ENCODE results near the gene CDK16.

CDK16 gene

DNA sequence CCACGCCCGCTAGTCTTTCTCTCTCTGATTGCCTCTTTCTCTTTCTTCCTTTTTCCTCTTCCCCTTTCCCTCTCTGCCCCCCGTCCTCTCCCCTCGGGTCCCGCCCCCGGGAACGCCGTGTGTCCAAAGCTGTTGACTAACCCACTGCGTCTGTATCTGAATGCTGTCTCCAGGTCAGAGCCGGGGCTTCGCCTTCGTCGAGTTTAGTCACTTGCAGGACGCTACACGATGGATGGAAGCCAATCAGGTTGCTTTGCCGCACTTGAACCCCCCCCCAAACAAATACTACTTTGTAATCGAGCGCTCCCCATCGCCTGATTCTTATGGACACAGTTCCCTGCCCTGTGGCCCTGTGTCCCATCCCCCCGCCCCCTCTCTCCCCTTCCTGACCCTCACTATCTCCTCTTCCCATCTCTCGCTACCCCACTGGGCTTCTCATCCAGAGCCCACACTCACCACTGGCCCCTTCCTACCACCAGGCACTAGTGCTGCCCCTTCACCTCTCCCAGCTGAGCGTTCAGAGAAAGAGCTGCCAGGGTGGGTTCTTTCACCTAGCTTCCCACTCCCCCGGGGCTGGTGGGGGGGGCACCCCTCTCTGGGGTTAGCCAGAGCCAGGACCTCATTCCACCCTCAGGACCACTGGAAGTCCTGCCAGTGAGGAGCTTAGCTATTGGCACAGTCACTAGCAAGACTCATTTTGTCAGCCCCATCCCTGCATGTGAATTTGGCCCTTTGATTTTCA, 43.5 kb upstream of the CDK16 start:
- TF ChIP-seq POU2F2 (IDR thresholded peaks at IDR 0.05; ENCODE audit: low read depth, low read length), result no peak
- no peak for TF ChIP-seq POLR2AphosphoS5 (IDR thresholded peaks at IDR 0.05; ENCODE audit: low read depth, low read length)
- DNase-seq (ENCODE audit: insufficient read length, low spot score), result no peak
- FAIRE-seq, result no peak

DNA sequence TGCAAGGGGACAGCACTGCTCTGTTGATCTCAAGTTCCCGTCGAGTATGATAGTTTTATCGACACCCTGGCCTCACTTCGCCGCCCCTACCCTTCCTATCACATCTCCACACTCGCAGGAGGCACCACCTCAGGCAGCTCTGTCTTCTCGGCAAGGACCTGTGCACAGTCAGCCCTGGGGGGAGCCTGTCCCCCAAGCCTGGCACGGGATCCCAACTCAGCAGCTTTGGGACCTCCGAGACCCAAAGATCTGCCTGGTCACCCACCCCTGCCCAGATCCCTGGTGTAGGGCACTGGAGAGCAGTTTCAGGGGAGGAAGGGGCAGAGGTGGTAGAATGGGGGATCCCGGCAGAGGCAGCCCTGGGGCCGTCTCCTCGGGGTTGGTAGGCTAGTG, 42.9 kb upstream of the CDK16 start:
- FAIRE-seq, result no peak
- no peak for DNase-seq (ENCODE audit: insufficient read length, low spot score)
- TF ChIP-seq TAF1 (IDR thresholded peaks at IDR 0.05; ENCODE audit: low read depth, low read length), result no peak

DNA sequence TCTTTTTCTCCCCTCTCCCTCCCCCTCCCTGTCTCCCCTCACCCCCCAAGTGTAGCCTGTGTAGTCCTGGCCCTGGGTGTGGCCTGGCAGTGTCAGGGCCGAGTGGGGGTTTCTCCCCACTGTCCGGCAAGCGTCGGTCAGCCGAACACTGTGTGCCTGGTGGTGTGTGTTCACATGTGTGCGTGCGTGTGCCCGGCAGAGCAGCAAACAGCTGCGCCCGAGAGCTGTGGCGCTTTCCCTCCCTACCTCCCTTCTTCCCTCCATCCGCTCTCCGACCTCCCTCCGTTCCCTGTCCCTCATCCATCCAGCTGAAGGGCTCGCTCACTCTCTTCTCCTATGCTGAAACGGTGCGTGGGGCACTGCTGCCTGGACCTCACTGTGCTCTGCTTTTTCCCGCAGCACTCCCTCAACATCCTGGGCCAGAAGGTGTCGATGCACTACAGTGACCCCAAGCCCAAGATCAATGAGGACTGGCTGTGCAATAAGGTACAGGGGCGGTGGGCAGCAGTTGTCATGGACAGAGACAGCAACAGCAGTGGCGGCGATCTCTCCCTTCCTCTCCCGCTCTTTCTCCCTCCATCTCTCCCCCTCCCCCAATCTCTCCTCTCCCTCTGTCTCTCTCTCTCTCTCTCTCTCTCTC, 42.3 kb upstream of the CDK16 start:
- FAIRE-seq (no peak), DNase-seq (ENCODE audit: insufficient read length, low spot score) (no peak)
- TF ChIP-seq SPI1 (IDR thresholded peaks at IDR 0.05; ENCODE audit: low read depth, low read length), result no peak
- no peak for TF ChIP-seq TAF1 (IDR thresholded peaks at IDR 0.05; ENCODE audit: low read depth, low read length)
- no peak for TF ChIP-seq PAX5 (IDR thresholded peaks at IDR 0.05; ENCODE audit: insufficient read depth, low read length, severe bottlenecking)
- TF ChIP-seq POLR2A (IDR thresholded peaks at IDR 0.05; ENCODE audit: low read depth, low read length), result no peak
- no peak for TF ChIP-seq POU2F2 (IDR thresholded peaks at IDR 0.05; ENCODE audit: low read depth, low read length)
- TF ChIP-seq POLR2AphosphoS5 (IDR thresholded peaks at IDR 0.05; ENCODE audit: low read depth, low read length), result no peak

DNA sequence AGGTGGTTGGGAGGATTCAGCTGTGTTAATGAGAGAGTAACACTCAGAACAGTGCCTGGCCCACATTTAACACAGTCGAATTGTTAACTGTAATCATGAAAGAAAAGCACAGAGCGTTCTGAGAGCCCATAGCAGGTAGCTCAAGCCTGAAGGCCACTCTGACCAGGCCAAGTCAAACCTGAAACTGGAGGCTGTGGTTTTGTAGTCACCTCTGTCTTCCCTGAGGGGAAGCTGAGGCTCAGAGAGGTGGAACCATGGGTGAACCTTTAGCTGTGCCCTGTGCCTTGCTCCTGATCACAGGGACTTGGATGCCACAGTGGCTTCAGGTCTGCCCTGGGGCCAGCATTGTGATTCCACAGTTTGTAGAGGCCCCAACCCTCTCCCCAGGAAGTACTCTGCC, 41.4 kb upstream of the CDK16 start:
- TF ChIP-seq POU2F2 (IDR thresholded peaks at IDR 0.05; ENCODE audit: low read depth, low read length) (no peak), POLR2A (IDR thresholded peaks at IDR 0.05; ENCODE audit: low read depth, low read length) (no peak), TAF1 (IDR thresholded peaks at IDR 0.05; ENCODE audit: low read depth, low read length) (no peak), SPI1 (IDR thresholded peaks at IDR 0.05; ENCODE audit: low read depth, low read length) (no peak), POLR2AphosphoS5 (IDR thresholded peaks at IDR 0.05; ENCODE audit: low read depth, low read length) (no peak)
- FAIRE-seq, result no peak
- DNase-seq (ENCODE audit: insufficient read length, low spot score), result no peak

DNA sequence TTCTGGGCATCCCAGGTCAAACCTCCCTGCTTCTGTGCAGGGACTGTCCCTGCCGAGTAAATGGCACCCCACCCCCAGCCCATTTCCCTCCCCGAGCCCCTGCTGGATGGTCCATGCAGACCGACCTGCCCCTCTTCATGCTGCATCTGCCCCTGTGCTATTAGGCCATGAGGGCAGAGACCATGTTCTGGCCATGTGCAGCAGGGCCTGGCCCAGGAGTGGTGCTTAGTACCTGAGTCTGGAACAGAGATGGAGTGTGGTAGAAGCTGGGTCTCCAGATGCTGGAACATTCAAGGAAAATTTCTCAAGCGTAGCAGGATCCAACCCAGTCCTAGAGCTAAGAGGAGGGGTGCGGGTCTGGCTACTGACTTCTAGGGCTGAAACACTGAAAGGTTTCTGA, 40.1 kb upstream of the CDK16 start:
- TF ChIP-seq POLR2A (IDR thresholded peaks at IDR 0.05; ENCODE audit: low read depth, low read length) (no peak), POU2F2 (IDR thresholded peaks at IDR 0.05; ENCODE audit: low read depth, low read length) (no peak), PAX5 (IDR thresholded peaks at IDR 0.05; ENCODE audit: insufficient read depth, low read length, severe bottlenecking) (no peak), POLR2AphosphoS5 (IDR thresholded peaks at IDR 0.05; ENCODE audit: low read depth, low read length) (no peak), SPI1 (IDR thresholded peaks at IDR 0.05; ENCODE audit: low read depth, low read length) (no peak), TAF1 (IDR thresholded peaks at IDR 0.05; ENCODE audit: low read depth, low read length) (no peak)
- FAIRE-seq, result peak; percentile 47

DNA sequence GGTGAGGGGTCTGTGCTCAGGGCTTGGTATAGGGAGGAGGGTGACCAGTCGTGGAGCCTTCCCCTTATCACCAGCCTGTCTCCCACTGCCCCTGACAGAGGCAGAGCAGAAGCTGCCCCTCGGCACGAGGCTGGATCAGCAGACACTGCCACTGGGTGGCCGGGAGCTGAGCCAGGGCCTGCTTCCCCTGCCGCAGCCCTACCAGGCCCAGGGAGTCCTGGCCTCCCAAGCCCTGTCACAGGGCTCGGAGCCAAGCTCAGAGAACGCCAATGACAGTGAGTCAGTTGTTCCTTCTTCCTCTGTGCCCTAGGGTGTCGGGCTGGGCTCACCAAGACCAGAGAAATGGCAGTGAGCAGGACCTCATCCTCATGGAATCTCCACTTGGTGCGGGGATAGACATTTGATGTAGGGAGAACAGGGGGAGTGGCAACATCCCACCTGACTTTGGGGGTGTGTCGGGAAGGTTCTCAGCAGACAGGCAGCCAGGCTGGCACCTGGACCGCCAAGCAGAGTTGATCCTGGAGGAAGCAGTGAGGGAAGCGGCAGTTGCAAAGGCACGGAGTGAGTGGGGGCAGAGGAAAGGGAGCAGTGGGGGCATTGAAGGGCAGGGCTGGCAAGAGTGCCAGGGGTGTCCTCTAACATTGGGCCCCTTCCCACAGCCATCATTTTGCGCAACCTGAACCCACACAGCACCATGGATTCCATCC, 39.1 kb upstream of the CDK16 start:
- FAIRE-seq (no peak), DNase-seq (ENCODE audit: insufficient read length, low spot score) (no peak)
- TF ChIP-seq TAF1 (IDR thresholded peaks at IDR 0.05; ENCODE audit: low read depth, low read length), result no peak
- TF ChIP-seq SPI1 (IDR thresholded peaks at IDR 0.05; ENCODE audit: low read depth, low read length), result no peak
- no peak for TF ChIP-seq PAX5 (IDR thresholded peaks at IDR 0.05; ENCODE audit: insufficient read depth, low read length, severe bottlenecking)
- TF ChIP-seq POLR2A (IDR thresholded peaks at IDR 0.05; ENCODE audit: low read depth, low read length), result no peak
- TF ChIP-seq POU2F2 (IDR thresholded peaks at IDR 0.05; ENCODE audit: low read depth, low read length), result no peak
- no peak for TF ChIP-seq POLR2AphosphoS5 (IDR thresholded peaks at IDR 0.05; ENCODE audit: low read depth, low read length)

More for the DNA sequence above, 40.1 kb upstream of the CDK16 start:
- no peak for DNase-seq (ENCODE audit: insufficient read length, low spot score)

DNA sequence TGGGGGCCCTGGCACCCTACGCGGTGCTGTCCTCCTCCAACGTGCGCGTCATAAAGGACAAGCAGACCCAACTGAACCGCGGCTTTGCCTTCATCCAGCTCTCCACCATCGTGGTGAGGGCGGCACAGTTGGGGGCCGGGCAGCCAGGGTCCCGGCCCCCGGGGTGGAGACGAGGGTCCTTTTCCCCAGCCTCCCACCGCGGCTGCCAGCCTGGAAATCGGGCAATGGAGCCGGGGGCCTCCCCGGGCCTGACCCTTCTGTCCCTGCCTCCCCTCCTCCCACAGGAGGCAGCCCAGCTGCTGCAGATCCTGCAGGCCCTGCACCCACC, 38.6 kb upstream of the CDK16 start:
- DNase-seq (ENCODE audit: insufficient read length, low spot score), result no peak
- FAIRE-seq, result no peak
- TF ChIP-seq PAX5 (IDR thresholded peaks at IDR 0.05; ENCODE audit: insufficient read depth, low read length, severe bottlenecking) (no peak), SPI1 (IDR thresholded peaks at IDR 0.05; ENCODE audit: low read depth, low read length) (no peak), POU2F2 (IDR thresholded peaks at IDR 0.05; ENCODE audit: low read depth, low read length) (no peak), POLR2A (IDR thresholded peaks at IDR 0.05; ENCODE audit: low read depth, low read length) (no peak), POLR2AphosphoS5 (IDR thresholded peaks at IDR 0.05; ENCODE audit: low read depth, low read length) (no peak), TAF1 (IDR thresholded peaks at IDR 0.05; ENCODE audit: low read depth, low read length) (no peak)

DNA sequence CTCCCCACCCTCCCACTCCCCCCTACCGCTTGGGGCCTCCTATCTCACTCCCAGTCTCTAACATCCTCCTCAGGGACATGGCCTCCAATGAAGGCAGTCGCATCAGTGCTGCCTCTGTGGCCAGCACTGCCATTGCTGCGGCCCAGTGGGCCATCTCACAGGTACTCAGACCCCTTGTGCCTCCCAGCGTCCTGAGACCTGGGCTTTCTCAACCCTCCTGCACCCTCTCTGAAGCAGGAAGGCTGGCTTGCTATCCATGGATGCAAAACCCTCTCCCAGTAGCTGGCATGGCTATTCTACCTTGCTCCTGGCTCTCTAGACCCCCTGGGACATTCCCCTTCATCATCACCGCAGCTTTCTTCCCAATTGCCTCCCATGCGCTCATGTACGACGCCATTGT, 38.1 kb upstream of the CDK16 start:
- TF ChIP-seq POLR2AphosphoS5 (IDR thresholded peaks at IDR 0.05; ENCODE audit: low read depth, low read length) (no peak), POU2F2 (IDR thresholded peaks at IDR 0.05; ENCODE audit: low read depth, low read length) (no peak), POLR2A (IDR thresholded peaks at IDR 0.05; ENCODE audit: low read depth, low read length) (no peak), TAF1 (IDR thresholded peaks at IDR 0.05; ENCODE audit: low read depth, low read length) (no peak), SPI1 (IDR thresholded peaks at IDR 0.05; ENCODE audit: low read depth, low read length) (no peak)
- FAIRE-seq (no peak), DNase-seq (ENCODE audit: insufficient read length, low spot score) (no peak)

DNA sequence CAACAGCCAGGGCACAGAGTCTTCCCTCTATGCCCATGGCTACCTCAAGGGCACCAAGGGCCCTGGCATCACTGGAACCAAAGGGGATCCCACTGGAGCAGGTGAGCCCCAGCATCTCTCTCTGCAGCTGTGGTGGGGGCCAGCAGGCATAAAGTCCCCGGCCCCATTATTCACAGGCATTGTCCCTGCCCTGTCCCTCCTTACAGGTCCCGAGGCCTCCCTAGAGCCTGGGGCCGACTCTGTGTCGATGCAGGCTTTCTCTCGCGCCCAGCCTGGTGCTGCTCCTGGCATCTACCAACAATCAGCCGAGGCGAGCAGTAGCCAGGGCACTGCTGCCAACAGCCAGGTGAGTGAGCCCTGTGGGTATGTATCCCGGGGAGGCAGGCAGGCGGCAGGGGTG, 37.2 kb upstream of the CDK16 start:
- TF ChIP-seq TAF1 (IDR thresholded peaks at IDR 0.05; ENCODE audit: low read depth, low read length), result no peak
- TF ChIP-seq POLR2AphosphoS5 (IDR thresholded peaks at IDR 0.05; ENCODE audit: low read depth, low read length), result no peak
- TF ChIP-seq POU2F2 (IDR thresholded peaks at IDR 0.05; ENCODE audit: low read depth, low read length), result no peak
- TF ChIP-seq SPI1 (IDR thresholded peaks at IDR 0.05; ENCODE audit: low read depth, low read length), result no peak
- no peak for TF ChIP-seq POLR2A (IDR thresholded peaks at IDR 0.05; ENCODE audit: low read depth, low read length)
- FAIRE-seq, result no peak
- DNase-seq (ENCODE audit: insufficient read length, low spot score), result no peak
